ENCODE results near the gene INTS6. TPM values are rescaled to one million over a fixed set of nuclear protein-coding genes. Genes with fewer than 3 reads are reported as not detected.

The INTS6 gene
- total RNA-seq, 1 experiment from 2014 or later = 45.5 TPM

DNA sequence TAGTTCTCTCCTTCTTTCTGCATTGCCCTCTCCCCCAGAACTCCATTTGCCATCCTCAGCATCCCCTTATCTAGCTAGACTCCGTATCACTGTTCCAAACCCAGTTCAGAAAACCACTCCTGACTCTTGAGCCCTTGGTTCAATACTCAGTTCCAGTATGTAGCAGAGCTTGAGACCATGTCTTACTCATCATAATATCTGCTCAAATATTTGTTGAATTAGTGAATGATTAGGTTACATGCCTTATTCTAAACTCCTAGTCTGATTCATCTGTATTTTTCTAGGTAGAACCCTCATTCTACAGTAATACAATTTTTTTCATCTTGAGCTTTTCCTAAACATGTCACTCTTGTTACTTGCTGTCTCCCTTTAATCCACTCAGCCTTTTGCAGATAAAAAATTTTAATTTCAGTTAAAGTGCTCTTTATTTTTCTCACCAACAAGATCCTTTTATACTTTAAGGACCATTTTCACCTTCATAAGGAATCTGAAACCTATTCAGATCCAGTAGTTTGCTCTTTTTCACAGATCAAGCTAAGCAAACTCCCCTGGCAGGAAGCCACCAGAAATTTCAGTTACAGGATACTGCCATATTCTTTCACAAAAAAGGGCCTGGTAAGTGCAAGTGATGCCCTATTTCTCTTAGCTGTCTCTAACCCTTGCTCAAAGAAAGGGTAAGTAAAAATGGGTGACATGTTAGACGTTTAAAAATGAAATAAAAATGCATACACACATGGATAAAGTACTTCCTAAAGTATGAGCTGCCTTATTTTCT is 23.1 kb upstream of the INTS6 start:
- Histone ChIP-seq H3F3A (ENCODE audit: insufficient read depth, low read depth) (no peaks in the 10 kb centered on the region), H2AFZ (no peak overlapping the region), H3K9me3 (ENCODE audit: insufficient read depth, low read depth) (no peaks in the 10 kb centered on the region), H3K9me2 (ENCODE audit: insufficient read depth) (no peaks in the 10 kb centered on the region), H3K4me2 (no peak overlapping the region), H4K20me1 (ENCODE audit: insufficient read depth) (no peaks in the 10 kb centered on the region), H3K36me3 (ENCODE audit: low read depth) (no peaks in the 10 kb centered on the region), H3K4me3 (no peak overlapping the region), H3K79me2 (ENCODE audit: low read depth) (no peaks in the 10 kb centered on the region), H3K27me3 (ENCODE audit: insufficient read depth, low read depth) (no peaks in the 10 kb centered on the region), H3K4me1 (replicated peaks; ENCODE audit: insufficient read depth) (peaks cover 6% of the 10 kb centered on the region; the same call in 1 of the 2 replicates), H3K27ac (no peak overlapping the region)
- no TSS peak for BruUV-seq (replicated peaks)
- ChIA-PET CTCF (no interaction called here), POLR2A (ENCODE audit: unreplicated experiment) (no interaction called here)
- intact Hi-C loops (cut with micrococcal nuclease; ENCODE audit: unreplicated experiment) = no loop called here
- TF ChIP-seq, protein P1, sequence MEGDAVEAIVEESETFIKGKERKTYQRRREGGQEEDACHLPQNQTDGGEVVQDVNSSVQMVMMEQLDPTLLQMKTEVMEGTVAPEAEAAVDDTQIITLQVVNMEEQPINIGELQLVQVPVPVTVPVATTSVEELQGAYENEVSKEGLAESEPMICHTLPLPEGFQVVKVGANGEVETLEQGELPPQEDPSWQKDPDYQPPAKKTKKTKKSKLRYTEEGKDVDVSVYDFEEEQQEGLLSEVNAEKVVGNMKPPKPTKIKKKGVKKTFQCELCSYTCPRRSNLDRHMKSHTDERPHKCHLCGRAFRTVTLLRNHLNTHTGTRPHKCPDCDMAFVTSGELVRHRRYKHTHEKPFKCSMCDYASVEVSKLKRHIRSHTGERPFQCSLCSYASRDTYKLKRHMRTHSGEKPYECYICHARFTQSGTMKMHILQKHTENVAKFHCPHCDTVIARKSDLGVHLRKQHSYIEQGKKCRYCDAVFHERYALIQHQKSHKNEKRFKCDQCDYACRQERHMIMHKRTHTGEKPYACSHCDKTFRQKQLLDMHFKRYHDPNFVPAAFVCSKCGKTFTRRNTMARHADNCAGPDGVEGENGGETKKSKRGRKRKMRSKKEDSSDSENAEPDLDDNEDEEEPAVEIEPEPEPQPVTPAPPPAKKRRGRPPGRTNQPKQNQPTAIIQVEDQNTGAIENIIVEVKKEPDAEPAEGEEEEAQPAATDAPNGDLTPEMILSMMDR (conservative IDR thresholded peaks at IDR 0.05) = no peak
- no peak for TF ChIP-seq EZH2 (IDR thresholded peaks at IDR 0.05; ENCODE audit: low read depth)
- DNase-seq = no peak

DNA sequence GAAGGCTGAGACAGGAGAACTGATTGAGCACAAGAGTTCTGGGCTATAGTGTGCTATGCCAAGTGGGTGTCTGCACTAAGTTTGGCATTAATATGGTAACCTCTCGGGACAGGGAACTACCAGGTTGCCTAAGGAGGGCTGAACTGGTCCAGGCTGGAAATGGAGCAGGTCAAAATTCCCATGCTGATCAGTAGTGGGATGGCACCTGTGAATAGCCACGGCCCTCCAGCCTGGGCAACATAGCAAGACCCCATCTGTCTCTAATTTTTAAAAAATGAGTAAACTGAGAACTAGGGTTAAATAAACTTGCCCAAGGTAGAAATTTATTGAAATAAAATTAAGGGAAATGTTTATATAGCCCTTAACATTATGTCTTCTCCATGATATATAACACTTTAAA is 17.0 kb upstream of the INTS6 start:
- TF ChIP-seq, protein P1 (conservative IDR thresholded peaks at IDR 0.05) = no peak
- TF ChIP-seq EZH2 (IDR thresholded peaks at IDR 0.05; ENCODE audit: low read depth) = no peak
- no peaks in the 10 kb centered on the region for H4K20me1 ChIP-seq (ENCODE audit: insufficient read depth)
- intact Hi-C loops (cut with micrococcal nuclease; ENCODE audit: unreplicated experiment) = no loop called here
- CTCF ChIA-PET = no interaction called here
- no peak for DNase-seq
- no peaks in the 10 kb centered on the region for H3K9me2 ChIP-seq (ENCODE audit: insufficient read depth)
- no peaks in the 10 kb centered on the region for H3K36me3 ChIP-seq (ENCODE audit: low read depth)
- POLR2A ChIA-PET (ENCODE audit: unreplicated experiment) = no interaction called here
- no peaks in the 10 kb centered on the region for H3K4me1 ChIP-seq (replicated peaks; ENCODE audit: insufficient read depth)
- H3K27ac ChIP-seq = no peak overlapping the region
- H3K27me3 ChIP-seq (ENCODE audit: insufficient read depth, low read depth) = no peaks in the 10 kb centered on the region
- no peak overlapping the region for H3K4me2 ChIP-seq
- H3K9me3 ChIP-seq (ENCODE audit: insufficient read depth, low read depth) = no peaks in the 10 kb centered on the region
- no peak overlapping the region for H2AFZ ChIP-seq
- H3K4me3 ChIP-seq = no peak overlapping the region
- BruUV-seq (replicated peaks) = no TSS peak
- H3F3A ChIP-seq (ENCODE audit: insufficient read depth, low read depth) = no peaks in the 10 kb centered on the region
- H3K79me2 ChIP-seq (ENCODE audit: low read depth) = no peaks in the 10 kb centered on the region

DNA sequence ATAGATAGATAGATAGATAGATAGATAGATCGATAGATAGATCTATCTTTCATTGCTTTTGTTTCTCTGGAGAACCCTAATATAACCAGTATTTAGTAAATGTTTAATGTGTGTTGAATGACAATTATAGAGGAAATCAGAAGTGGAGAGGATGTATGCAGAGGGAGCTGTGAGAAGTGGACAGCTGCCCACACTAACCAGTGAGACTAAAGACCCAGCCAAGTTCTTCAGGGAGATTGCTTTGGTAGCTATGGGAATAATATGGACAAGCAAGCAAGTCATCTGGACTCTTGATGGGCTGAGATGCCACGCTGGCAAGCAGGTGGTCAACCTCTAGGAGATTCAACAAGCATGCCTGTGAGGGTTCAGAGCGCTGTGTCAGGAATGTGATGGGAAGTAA is 14.9 kb upstream of the INTS6 start:
- H3K36me3 ChIP-seq (ENCODE audit: low read depth) = no peaks in the 10 kb centered on the region

More for the DNA sequence above, 14.9 kb upstream of the INTS6 start:
- Histone ChIP-seq H3K79me2 (ENCODE audit: low read depth) (no peaks in the 10 kb centered on the region), H2AFZ (no peak overlapping the region), H3F3A (ENCODE audit: insufficient read depth, low read depth) (no peaks in the 10 kb centered on the region), H3K4me3 (no peak overlapping the region), H3K9me3 (ENCODE audit: insufficient read depth, low read depth) (no peaks in the 10 kb centered on the region), H3K9me2 (ENCODE audit: insufficient read depth) (no peaks in the 10 kb centered on the region), H3K27me3 (ENCODE audit: insufficient read depth, low read depth) (no peaks in the 10 kb centered on the region), H3K4me1 (replicated peaks; ENCODE audit: insufficient read depth) (no peaks in the 10 kb centered on the region), H4K20me1 (ENCODE audit: insufficient read depth) (no peaks in the 10 kb centered on the region), H3K4me2 (no peak overlapping the region), H3K27ac (no peak overlapping the region)
- intact Hi-C loops (cut with micrococcal nuclease; ENCODE audit: unreplicated experiment) = no loop called here
- DNase-seq = no peak
- TF ChIP-seq, protein P1 (conservative IDR thresholded peaks at IDR 0.05) = no peak
- TF ChIP-seq EZH2 (IDR thresholded peaks at IDR 0.05; ENCODE audit: low read depth) = no peak
- BruUV-seq (replicated peaks) = no TSS peak
- POLR2A ChIA-PET (ENCODE audit: unreplicated experiment) = no interaction called here
- CTCF ChIA-PET = no interaction called here
